Lower leg skin (tissue), 4 donors: ENCODE data around the gene RBM17. TPM values are rescaled to one million over a fixed set of nuclear protein-coding genes. Genes with fewer than 3 reads are reported as not detected.

Experiments used
- DNase-seq, 2 donors: peaks; one replicate each; pipeline ENCODE4 v3.0.0-alpha.2; 2019; ENCODE audit warnings: low spot score in 2 of 2
- H3K4me3 ChIP-seq: fragments of 200-600 bp; sonication (generic); 2 replicates; pipeline ENCODE4 v1.5.1; 2017; ENCODE audit warnings: mild to moderate bottlenecking, low read depth; ENCODE audit not compliant: poor library complexity, severe bottlenecking
- CTCF ChIP-seq, 3 donors: fragments of 450-650 bp; IDR thresholded peaks; one replicate each; pipeline ENCODE4 v1.5.1; 2016; ENCODE audit warnings: antibody characterized with exemption in 3 of 3, mild to moderate bottlenecking in 3 of 3, moderate library complexity in 2 of 3
- POLR2A ChIP-seq, 2 donors: fragments of 450-650 bp; IDR thresholded peaks; one replicate each; pipeline ENCODE4 v1.6.1; 2016 to 2017; ENCODE audit warnings: antibody characterized with exemption in 2 of 2, mild to moderate bottlenecking in 1 of 2, moderate library complexity in 1 of 2
- WGBS, 2 donors: methylation state at CpG; one replicate each; pipeline ENCODE4 v1.1.5; 2018; 5-methylcytosine and 5-hydroxymethylcytosine counted together
- intact Hi-C: fragments of 100-400 bp; cut with DNase I; formaldehyde crosslinking; loops from one replicate; pipeline ENCODE4 v1.15.0; 2023; ENCODE audit warnings: low total_unique reads
- total RNA-seq, 4 donors: library from RNA; depleted of rRNA; stranded (reverse); fragments of >200 nt; gene quantifications; one replicate each; pipeline ENCODE4 v1.1.0, GENCODE V29; 2016

The RBM17 gene
- total RNA-seq, 4 donors from 2014 or later = 38.8 to 63.6 (median 40.4) TPM

GRCh38 chr10:6080417-6080973, 8.3 kb upstream of the RBM17 start:
- no peak overlapping the region for H3K4me3 ChIP-seq
- TF ChIP-seq CTCF (IDR thresholded peaks at IDR 0.05) (no peak), POLR2A (IDR thresholded peaks at IDR 0.05) (no peak)
- DNase-seq = no peak
- intact Hi-C loops = no loop called here
- WGBS, 2 donors = 74 to 83% methylated on average over 4 of the region's 4 CpGs

GRCh38 chr10:6082496-6083395, 6.1 kb upstream of the RBM17 start:
- no peak overlapping the region for H3K4me3 ChIP-seq
- TF ChIP-seq CTCF (IDR thresholded peaks at IDR 0.05) (no peak), POLR2A (IDR thresholded peaks at IDR 0.05) (no peak)
- 69 to 71% methylated on average over 9 of the region's 9 CpGs for WGBS, 2 donors
- intact Hi-C loops = no loop called here
- DNase-seq = no peak

GRCh38 chr10:6083523-6084475, 5.0 kb upstream of the RBM17 start:
- H3K4me3 ChIP-seq = no peak overlapping the region
- intact Hi-C loops = no loop called here
- no peak for DNase-seq
- WGBS, 2 donors = 58 to 63% methylated on average over 17 of the region's 17 CpGs
- TF ChIP-seq POLR2A (IDR thresholded peaks at IDR 0.05) (no peak), CTCF (IDR thresholded peaks at IDR 0.05) (no peak)

GRCh38 chr10:6086375-6087233, 2.2 kb upstream of the RBM17 start:
- TF ChIP-seq CTCF (IDR thresholded peaks at IDR 0.05) (peak in 1 of 3 donors; percentile 76), POLR2A (IDR thresholded peaks at IDR 0.05) (no peak)
- intact Hi-C loops = no loop called here
- no peak overlapping the region for H3K4me3 ChIP-seq
- WGBS, 2 donors = 16 to 19% methylated on average over 19 of the region's 19 CpGs
- peak; percentile 91 to 98 for DNase-seq
